Endothelial cell of hepatic sinusoid (primary cell): ENCODE data around the gene POLR3K.
"Not testable (repeated sequence)": the region's sequence is repeated elsewhere in the genome, so short reads cannot be mapped to it uniquely, and the experiment has no call there.

Experiments used
- in situ Hi-C: cut with HindIII; loops from 2 replicates; pipeline ENCODE4 v1.10.0; 2017; ENCODE audit warnings: low sequenced_read_pairs

POLR3K gene

DNA sequence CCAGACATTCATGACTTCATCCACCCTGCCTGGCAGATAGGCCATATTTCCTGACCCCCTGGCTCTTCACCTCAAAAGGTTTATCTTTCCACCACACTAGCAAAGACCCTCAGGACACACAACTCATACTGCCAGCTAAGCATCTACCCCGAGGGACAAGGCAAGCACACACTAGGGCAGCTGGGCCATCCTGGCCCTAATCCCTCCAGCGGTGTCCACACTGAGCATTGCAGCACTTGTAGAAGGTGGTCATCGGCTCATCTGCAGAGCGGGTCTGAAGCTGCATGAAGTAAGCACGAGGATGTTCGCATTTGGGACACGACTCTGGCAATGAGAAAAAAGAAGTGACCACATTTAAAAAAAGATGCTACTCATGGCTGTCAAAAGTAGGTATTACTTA is 6.2 kb downstream of the POLR3K start:
- in situ Hi-C loops = no loop called here

DNA sequence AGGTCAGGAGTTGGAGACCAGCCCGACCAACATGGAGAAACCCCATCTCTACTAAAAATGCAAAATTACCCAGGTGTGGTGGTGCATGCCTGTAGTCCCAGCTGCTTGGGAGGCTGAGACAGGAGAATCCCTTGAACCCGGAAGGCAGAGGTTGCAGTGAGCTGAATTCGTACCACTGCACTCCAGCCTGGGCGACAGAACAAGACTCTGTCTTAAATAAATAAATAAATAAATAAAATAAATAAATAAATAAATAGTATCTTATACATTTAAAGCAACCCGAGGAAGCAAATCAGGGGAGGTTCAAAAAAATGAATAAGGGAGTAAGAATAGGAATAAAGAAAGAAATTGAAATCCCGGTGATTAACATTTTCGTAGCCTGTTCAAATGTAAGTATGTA is 6.9 kb downstream of the POLR3K start:
- in situ Hi-C loops = not testable (repeated sequence)

DNA sequence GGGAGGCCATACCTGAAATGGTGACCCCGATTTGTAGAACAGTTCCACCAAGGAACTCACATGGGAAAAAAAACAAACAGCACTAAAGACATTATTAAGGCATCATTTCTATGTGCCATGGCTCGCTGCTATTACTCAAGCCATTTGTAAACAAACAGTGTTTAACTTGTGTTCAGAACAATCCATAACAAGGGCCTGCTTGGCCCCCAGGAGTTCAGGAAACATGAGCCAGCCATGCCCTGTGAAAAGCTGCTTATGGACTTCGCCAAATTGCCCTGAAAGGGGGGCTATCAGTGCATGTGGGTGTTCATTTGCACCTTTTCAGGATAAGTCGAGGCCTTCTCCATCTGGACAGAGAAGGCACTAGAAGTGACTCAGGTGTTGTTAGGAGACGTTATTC is 8.0 kb downstream of the POLR3K start:
- in situ Hi-C loops = no loop called here

- in situ Hi-C loops = no loop called here
Measured at GRCh38 chr16:44655-45054, 8.8 kb downstream of the POLR3K start.

GRCh38 chr16:43294-43693 is 10.1 kb downstream of the POLR3K start:
- in situ Hi-C loops = no loop called here

GRCh38 chr16:42691-43090 is 10.7 kb downstream of the POLR3K start:
- in situ Hi-C loops = no loop called here

DNA sequence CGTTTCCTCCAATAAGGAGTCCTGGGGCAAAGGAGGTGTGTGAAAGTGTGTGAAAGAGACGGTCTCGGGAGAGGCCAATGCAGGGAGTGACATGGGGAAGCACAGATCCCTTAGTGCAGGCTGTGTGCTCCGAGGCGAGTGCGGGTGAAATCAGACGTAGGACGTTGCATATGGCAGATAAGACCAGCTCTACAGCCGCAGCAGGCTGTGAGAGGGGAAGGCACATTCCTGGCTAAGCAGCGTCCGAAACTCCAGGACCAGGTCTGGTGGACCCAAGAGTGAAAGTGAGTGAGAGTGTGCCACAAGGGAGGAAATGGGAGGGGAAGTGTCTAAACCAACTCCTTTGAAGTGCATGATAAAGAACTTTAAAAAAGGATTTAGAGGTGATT is 11.3 kb downstream of the POLR3K start:
- in situ Hi-C loops = no loop called here

DNA sequence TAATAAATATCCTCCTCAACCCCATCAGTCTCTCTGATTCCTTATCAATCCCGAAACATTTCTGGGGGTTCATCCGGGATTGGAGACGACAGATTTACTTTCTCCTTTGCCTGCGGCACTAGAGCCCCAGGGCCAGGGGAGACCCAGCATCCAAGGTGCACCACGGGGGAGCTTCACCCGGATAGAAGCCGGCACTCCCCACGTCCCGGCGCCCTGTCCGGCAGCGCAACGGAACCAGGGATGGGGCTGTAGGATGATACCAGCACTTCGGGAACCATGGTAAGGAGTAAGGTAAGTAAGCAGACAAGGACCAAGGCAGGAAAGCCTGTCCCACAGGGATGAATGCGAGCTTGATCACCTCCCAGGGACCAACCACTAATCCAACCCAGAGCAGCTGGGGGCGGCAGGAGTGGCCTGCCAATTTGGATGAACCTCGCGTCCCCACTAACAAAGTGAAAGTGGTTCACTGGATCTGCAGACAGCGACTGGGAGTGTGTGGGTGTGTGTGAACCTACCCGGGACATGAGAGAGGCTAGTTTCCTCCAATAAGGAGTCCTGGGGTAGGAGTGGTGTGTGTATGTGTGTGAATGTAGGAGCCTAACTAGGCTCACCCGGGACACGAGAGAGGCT is 11.9 kb downstream of the POLR3K start:
- in situ Hi-C loops = no loop called here

DNA sequence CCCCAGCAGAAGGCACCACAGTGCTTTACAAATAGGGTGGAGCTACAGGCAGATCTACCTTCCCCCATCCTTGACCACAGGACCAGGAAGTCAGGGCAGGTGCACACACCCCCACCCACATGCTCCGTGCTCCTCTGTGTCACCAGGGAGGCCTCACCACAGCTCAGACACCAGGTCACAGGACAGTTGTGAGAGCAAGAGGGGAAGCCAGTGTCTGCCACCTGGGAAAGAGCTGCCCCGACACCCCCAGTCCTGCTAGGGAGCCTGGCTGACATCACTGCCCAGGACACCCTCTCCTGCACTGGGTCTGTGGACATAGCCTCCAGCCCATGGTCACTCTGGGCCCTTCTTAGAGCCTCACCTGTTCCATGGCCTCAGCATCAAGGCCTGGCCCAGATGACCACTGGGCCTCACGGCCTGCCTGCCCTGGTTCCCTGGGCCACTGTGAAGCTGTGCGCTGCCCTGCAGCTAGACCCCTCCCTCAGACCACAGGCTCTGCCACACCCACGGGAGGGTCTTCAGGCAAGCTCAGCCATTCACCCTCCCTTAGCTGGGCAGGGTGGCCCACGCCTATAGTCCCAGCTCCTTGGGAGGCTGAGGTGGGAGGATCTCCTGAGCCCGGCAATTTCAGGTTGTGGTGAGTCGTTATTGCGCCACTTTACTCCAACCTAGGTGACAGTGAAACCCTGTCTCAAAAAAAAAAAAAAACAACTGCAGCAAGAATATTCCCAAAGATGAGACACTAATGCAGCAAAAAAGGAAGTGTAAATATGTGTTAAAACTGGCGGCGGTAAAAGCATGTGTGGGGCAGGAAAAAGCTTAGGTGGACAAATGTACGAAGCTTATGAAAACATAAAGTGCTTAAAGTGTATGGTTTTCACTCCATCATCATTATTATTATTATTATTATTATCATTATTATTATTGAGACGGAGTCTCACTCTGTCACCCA is 14.2 kb downstream of the POLR3K start:
- in situ Hi-C loops = no loop called here

DNA sequence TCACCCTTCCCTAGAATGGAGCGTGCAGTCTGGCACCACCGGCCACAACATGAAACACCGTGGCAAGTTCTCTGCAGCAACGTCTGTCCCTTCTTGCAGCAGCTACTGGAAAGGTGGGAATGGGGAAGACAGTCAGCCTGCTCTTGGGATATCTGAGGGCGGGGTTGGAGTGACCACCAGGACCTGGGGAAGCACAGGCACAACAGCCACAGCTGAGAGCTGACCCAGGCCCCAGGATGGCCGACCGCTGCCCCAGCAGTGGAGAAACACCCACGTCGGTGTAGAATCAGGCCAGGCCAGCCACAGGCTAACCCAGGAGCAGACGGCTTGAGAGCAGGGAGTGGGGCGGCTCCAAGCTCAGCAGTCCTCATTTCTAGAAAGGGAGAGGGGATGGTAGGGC is 15.2 kb downstream of the POLR3K start:
- in situ Hi-C loops = not testable (repeated sequence)

DNA sequence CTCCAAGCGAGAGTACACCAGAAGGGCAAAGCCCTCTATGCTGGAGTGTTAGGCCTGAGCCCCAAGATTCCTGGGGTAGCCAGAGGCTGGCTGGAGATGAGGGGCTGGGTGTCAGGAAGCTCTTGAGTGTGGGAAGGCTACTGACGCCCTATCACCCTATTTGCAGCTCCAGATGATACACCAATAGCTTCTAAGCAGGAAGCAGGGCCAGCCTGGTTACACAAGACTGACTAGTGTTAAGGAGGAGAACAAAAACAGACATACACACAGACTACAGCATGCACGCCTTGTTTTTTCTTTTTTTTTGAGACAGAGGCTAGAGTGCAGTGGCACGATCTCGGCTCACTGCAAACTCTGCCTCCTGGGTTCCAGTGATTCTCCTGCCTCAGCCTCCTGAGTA is 15.9 kb downstream of the POLR3K start:
- in situ Hi-C loops = no loop called here

DNA sequence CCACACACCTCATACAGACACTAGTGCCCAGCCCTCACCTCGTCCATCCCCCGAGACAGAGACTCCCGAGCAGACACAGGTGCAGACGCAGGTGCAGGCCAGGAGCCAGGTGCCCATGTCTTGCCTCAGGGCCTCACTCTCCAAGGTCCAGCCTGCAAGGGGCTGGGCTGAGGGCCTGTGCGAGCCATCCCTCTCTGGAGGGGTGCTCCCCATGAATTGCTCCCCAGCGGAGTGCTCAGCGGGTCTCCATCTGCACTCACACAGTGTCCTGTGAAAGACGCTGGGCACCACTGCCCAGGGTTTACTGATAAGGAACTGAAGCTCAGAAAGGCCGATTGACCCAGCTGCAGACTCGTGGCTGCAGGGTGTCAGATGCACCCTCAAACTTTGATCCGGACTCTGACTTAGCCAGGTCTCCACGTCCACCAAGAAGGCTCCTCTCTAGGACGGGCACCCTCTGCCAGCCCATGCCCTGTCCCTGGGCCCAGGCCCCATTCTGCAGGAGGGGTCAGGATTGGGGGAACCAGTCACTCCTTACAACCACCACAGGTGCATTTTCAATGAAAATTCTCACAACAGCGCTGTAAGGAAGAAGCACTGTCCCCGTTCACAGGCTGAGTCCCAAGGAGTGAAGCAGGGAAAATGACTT is 16.9 kb downstream of the POLR3K start:
- in situ Hi-C loops = no loop called here

GRCh38 chr16:35678-36305 is 17.6 kb downstream of the POLR3K start:
- in situ Hi-C loops = no loop called here

- in situ Hi-C loops = no loop called here
Measured at GRCh38 chr16:35011-35677, 18.3 kb downstream of the POLR3K start.

DNA sequence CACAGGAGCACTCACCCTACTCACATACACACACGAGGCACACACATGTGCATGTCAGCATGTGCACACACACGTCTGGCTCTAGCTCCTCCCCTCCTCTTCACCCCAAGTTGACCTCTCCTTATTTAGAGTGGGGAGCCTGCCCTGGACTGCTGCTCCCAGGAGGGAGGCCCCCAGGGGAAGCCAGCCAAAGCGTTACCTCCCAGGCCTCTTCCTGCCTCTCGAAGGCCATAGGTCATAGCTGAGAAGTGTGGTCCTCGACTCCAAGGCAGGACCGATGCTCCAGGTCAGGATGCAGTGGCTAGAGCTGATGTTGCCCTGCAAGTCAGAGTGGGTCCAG is 18.8 kb downstream of the POLR3K start:
- in situ Hi-C loops = no loop called here

- in situ Hi-C loops = no loop called here
Measured at GRCh38 chr16:33877-34647, 19.3 kb downstream of the POLR3K start.

DNA sequence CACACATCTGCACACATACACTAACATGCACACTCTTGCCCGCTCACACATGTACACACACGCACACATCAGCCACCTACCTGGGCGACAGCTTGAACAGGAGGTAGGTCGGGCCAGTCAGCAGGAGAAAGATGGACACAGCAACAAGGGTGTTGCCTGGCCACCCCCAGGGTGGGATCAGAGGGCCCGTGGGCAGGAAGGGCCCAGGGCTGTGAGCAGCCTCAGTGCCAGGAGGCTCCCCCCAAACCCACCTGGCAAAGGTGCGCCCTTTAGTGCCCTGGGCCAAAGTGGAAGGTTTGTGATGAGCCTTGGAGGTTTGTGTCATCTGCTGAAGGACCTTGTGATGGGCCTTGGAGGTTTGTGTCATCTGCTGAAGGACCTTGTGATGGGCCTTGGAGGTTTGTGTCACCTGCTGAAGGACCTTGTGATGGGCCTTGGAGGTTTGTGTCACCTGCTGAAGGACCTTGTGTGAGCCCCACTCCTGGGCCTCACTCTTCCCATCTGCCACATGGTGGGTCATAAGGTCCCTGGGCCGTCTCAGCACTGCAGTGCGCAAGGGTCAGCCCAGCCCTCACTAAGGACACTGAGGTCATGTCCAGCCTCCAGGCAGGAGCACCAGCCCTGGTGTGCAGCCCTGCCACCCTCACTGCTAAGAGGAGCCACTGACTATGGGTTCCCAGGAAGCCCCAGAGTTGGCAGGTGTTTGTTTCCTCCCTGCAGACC is 20.1 kb downstream of the POLR3K start:
- in situ Hi-C loops = not testable (repeated sequence)

DNA sequence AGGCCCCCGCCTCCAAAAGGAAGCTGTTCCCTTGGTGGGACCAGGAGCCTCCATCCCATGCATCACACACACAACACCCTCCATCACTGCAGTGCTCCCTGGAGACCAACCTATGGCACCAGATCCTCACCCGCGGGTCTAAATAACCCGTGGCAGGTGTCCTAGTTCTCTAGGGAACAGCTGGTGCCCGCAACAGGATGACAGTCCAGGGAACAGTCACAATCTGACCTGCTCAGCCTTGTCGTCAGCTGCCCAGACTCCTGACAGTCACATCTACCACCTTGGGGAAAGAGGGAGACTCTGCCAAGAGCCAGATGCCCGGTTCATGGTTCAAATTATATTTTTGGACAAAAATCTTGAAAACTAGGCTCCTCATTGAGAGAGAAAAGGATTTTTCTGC is 22.8 kb downstream of the POLR3K start:
- in situ Hi-C loops = not testable (repeated sequence)

DNA sequence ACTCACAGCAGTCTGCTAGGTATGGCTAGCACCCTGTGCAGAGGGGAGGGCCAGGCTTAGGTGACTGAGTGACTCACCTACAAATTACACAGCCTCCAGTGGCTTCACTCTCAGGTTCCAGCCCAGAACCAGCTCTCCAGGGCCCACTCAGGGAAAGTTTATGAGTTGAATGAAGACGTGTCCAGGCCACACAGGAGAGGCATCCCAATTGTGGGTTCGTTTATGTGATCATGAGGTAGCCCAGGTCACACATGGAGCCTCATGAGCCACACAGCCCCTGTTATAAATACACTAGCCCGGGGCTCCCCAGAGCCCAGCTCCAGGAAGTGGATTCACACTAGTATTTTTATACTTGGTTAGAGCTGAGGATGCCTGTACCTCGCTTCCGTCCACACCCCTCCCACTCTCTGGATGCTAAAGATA is 27.5 kb downstream of the POLR3K start:
- in situ Hi-C loops = not testable (repeated sequence)

DNA sequence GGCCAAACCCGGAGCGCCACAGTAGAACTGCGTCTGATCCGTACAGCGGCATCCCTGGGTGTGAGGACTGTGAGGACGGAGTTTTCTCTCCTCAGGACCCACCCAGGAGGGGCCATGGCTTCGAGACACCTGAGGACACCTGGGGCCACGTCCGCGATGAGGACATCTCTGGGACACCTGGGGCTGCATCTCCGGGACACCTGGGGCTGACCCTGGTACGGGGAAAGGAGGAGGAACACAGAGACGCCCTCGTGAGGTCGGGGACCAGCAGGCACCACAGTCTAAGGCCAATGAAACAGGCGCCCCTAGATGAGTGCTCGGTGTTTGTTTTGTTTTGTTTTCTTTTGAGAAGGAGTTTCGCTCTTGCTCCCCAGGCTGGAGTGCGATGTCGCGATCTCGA is 29.3 kb downstream of the POLR3K start:
- in situ Hi-C loops = not testable (repeated sequence)
